Liver (tissue), 9 donors: ENCODE data around the gene IGF1R. TPM values are rescaled to one million over a fixed set of nuclear protein-coding genes. Genes with fewer than 3 reads are reported as not detected.

Source experiments
- DNase-seq: peaks from one replicate; pipeline ENCODE4 v3.0.0-alpha.2; 2017; ENCODE audit warnings: low spot score
- H3K27ac ChIP-seq, 2 donors: one replicate each; pipeline ENCODE4 v1.7.0; 2013; ENCODE audit warnings: inconsistent platforms in 2 of 2, low read length in 2 of 2, control low read depth in 1 of 2, low read depth in 1 of 2, mild to moderate bottlenecking in 1 of 2
- H3K27me3 ChIP-seq, 4 donors: one replicate each; pipeline versions ENCODE4 v1.6.1 to v1.7.0; 2013; ENCODE audit warnings: low read length in 3 of 4, inconsistent platforms in 1 of 4, mild to moderate bottlenecking in 1 of 4, moderate library complexity in 1 of 4; ENCODE audit not compliant: control insufficient read depth in 4 of 4, insufficient read depth in 4 of 4
- H3K36me3 ChIP-seq, 4 donors: one replicate each; pipeline versions ENCODE4 v1.6.1 to v1.7.0; 2013; ENCODE audit warnings: low read length in 3 of 4, mild to moderate bottlenecking in 3 of 4, low read depth in 1 of 4, moderate library complexity in 1 of 4; ENCODE audit not compliant: control insufficient read depth in 4 of 4, insufficient read depth in 3 of 4
- H3K4me1 ChIP-seq, 4 donors: one replicate each; pipeline versions ENCODE4 v1.6.1 to v1.7.0; 2013; ENCODE audit warnings: low read length in 3 of 4, mild to moderate bottlenecking in 3 of 4, moderate library complexity in 1 of 4; ENCODE audit not compliant: control insufficient read depth in 4 of 4, insufficient read depth in 4 of 4
- H3K4me3 ChIP-seq, 3 donors: one replicate each; pipeline versions ENCODE4 v1.6.1 to v1.7.0; 2013; ENCODE audit warnings: low read length in 3 of 3, control low read depth in 1 of 3, low read depth in 1 of 3, mild to moderate bottlenecking in 1 of 3
- H3K9ac ChIP-seq, 2 donors: one replicate each; pipeline ENCODE4 v1.7.0; 2013; ENCODE audit warnings: low read length in 2 of 2, mild to moderate bottlenecking in 2 of 2, moderate library complexity in 2 of 2, control low read depth in 1 of 2, low read depth in 1 of 2
- H3K9me3 ChIP-seq, 4 donors: one replicate each; pipeline versions ENCODE4 v1.6.1 to v1.7.0; 2013; ENCODE audit warnings: low read length in 3 of 4; ENCODE audit not compliant: control insufficient read depth in 4 of 4
- ATF3 ChIP-seq: IDR thresholded peaks from 2 replicates; pipeline ENCODE4 v1.6.1; 2016; ENCODE audit warnings: antibody characterized with exemption
- EGR1 ChIP-seq, 2 donors: IDR thresholded peaks; 2 replicates each; pipeline ENCODE4 v1.6.1; 2016 to 2018; ENCODE audit warnings: antibody characterized with exemption in 2 of 2, low read depth in 2 of 2
- FOXA1 ChIP-seq: IDR thresholded peaks from 2 replicates; pipeline ENCODE4 v1.6.1; 2016; ENCODE audit warnings: antibody characterized with exemption
- FOXA2 ChIP-seq: IDR thresholded peaks from 2 replicates; pipeline ENCODE4 v1.6.1; 2016; ENCODE audit warnings: antibody characterized with exemption
- GABPA ChIP-seq, 2 donors: IDR thresholded peaks in 1 of 2; conservative IDR thresholded peaks in 1 of 2; 2 replicates each; pipeline ENCODE4 v1.6.1; 2016; ENCODE audit warnings: antibody characterized with exemption in 2 of 2, mild to moderate bottlenecking in 1 of 2, moderate library complexity in 1 of 2
- HNF4A ChIP-seq, 2 donors: conservative IDR thresholded peaks; 2 replicates each; pipeline ENCODE4 v1.6.1; 2016; ENCODE audit warnings: antibody characterized with exemption in 2 of 2, mild to moderate bottlenecking in 2 of 2
- HNF4G ChIP-seq: IDR thresholded peaks from 2 replicates; pipeline ENCODE4 v1.6.1; 2016; ENCODE audit warnings: antibody characterized with exemption
- JUND ChIP-seq, 2 donors: IDR thresholded peaks; 2 replicates each; pipeline ENCODE4 v1.6.1; 2016; ENCODE audit warnings: antibody characterized with exemption in 2 of 2
- NR2F2 ChIP-seq: IDR thresholded peaks from 2 replicates; pipeline ENCODE4 v1.6.1; 2016; ENCODE audit warnings: antibody characterized with exemption
- RAD21 ChIP-seq, 2 donors: IDR thresholded peaks; 2 replicates each; pipeline ENCODE4 v1.6.1; 2016; ENCODE audit warnings: antibody characterized with exemption in 2 of 2, mild to moderate bottlenecking in 2 of 2
- REST ChIP-seq: IDR thresholded peaks from 2 replicates; pipeline ENCODE4 v1.6.1; 2016; ENCODE audit warnings: antibody characterized with exemption, mild to moderate bottlenecking
- RXRA ChIP-seq, 2 donors: IDR thresholded peaks; 2 replicates each; pipeline ENCODE4 v1.6.1; 2017 to 2018; ENCODE audit warnings: antibody characterized with exemption in 2 of 2, mild to moderate bottlenecking in 1 of 2
- SP1 ChIP-seq: IDR thresholded peaks from 2 replicates; pipeline ENCODE4 v1.6.1; 2018; ENCODE audit warnings: antibody characterized with exemption, mild to moderate bottlenecking
- TAF1 ChIP-seq: conservative IDR thresholded peaks from 2 replicates; pipeline ENCODE4 v1.6.1; 2016; ENCODE audit warnings: antibody characterized with exemption, mild to moderate bottlenecking
- WGBS: extraction: QIAGEN DNeasy Blood & Tissue Kit; methylation state at CpG from one replicate; pipeline ENCODE4 v1.1.7; 2013; 5-methylcytosine and 5-hydroxymethylcytosine counted together
- polyA plus RNA-seq, 2 donors: library from polyadenylated mRNA; stranded (reverse) in 1 of 2; unstranded in 1 of 2; fragments of 200-250 nt in 1 of 2; fragments of >200 nt in 1 of 2; fragmentation: Nextera tagmentation in 1 of 2; extraction: Ambion mirVana in 1 of 2; gene quantifications; one replicate each; pipeline versions ENCODE4 v1.2.1 to v1.2.3, GENCODE V29; 2013 to 2015
- total RNA-seq, 2 donors: library from RNA; depleted of rRNA; stranded (reverse); fragments of >200 nt; gene quantifications; one replicate each; pipeline ENCODE4 v1.2.3, GENCODE V29; 2014
- TF ChIP-seq, protein P1 (sequence below): IDR thresholded peaks from 2 replicates; pipeline ENCODE4 v1.6.1; 2016; ENCODE audit warnings: antibody characterized with exemption
- TF ChIP-seq, protein P2 (sequence below): fragments of 150-350 bp; IDR thresholded peaks from 2 replicates; pipeline ENCODE4 v1.5.1; 2017; ENCODE audit warnings: improper control_type of control experiment, low read depth, low read length; ENCODE audit not compliant: missing input control
- donor health status: healthy.
- donor health status: healthy.
- donor health status: healthy.
- donor health status: healthy.
- donor health status: healthy.

Gene IGF1R
- total and polyA plus RNA-seq, 4 donors, result 0.69 to 10.3 (median 3.2) TPM

- no peaks in the 10 kb centered on the region for H3K27me3 ChIP-seq
- no peak for DNase-seq
- H3K4me1 ChIP-seq, result no peaks in the 10 kb centered on the region
- H3K4me3 ChIP-seq, result no peak overlapping the region
- H3K9me3 ChIP-seq, result no peaks in the 10 kb centered on the region
- H3K27ac ChIP-seq, result no peak overlapping the region
- no peak overlapping the region for H3K9ac ChIP-seq
- H3K36me3 ChIP-seq, result no peaks in the 10 kb centered on the region
- 58% methylated on average over 6 of the region's 6 CpGs for whole genome bisulfite sequencing
- TF ChIP-seq, protein P1, sequence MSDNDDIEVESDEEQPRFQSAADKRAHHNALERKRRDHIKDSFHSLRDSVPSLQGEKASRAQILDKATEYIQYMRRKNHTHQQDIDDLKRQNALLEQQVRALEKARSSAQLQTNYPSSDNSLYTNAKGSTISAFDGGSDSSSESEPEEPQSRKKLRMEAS, result no peak
- no peak for TF ChIP-seq HNF4G
- no peak for TF ChIP-seq HNF4A (conservative IDR thresholded peaks at IDR 0.05)
- no peak for TF ChIP-seq RAD21 (IDR thresholded peaks at IDR 0.05)
- no peak for TF ChIP-seq JUND (IDR thresholded peaks at IDR 0.05)
- TF ChIP-seq RXRA (IDR thresholded peaks at IDR 0.05), result no peak
- no peak for TF ChIP-seq REST
- no peak for TF ChIP-seq ATF3
- no peak for TF ChIP-seq TAF1
- TF ChIP-seq, protein P2, sequence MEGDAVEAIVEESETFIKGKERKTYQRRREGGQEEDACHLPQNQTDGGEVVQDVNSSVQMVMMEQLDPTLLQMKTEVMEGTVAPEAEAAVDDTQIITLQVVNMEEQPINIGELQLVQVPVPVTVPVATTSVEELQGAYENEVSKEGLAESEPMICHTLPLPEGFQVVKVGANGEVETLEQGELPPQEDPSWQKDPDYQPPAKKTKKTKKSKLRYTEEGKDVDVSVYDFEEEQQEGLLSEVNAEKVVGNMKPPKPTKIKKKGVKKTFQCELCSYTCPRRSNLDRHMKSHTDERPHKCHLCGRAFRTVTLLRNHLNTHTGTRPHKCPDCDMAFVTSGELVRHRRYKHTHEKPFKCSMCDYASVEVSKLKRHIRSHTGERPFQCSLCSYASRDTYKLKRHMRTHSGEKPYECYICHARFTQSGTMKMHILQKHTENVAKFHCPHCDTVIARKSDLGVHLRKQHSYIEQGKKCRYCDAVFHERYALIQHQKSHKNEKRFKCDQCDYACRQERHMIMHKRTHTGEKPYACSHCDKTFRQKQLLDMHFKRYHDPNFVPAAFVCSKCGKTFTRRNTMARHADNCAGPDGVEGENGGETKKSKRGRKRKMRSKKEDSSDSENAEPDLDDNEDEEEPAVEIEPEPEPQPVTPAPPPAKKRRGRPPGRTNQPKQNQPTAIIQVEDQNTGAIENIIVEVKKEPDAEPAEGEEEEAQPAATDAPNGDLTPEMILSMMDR, result no peak
- no peak for TF ChIP-seq GABPA (IDR thresholded peaks at IDR 0.05 in 1 of 2, conservative IDR thresholded peaks at IDR 0.05 in 1 of 2)
- TF ChIP-seq FOXA1, result no peak
- no peak for TF ChIP-seq FOXA2
- no peak for TF ChIP-seq NR2F2
- no peak for TF ChIP-seq SP1
Measured at GRCh38 chr15:98906712-98907083, 258.4 kb downstream of the IGF1R start.

GRCh38 chr15:98907927-98908471 is 259.7 kb downstream of the IGF1R start:
- 88% methylated on average over 4 of the region's 4 CpGs for WGBS
- Histone ChIP-seq H3K36me3 (no peaks in the 10 kb centered on the region), H3K4me1 (no peaks in the 10 kb centered on the region), H3K9me3 (no peaks in the 10 kb centered on the region), H3K27me3 (no peaks in the 10 kb centered on the region), H3K4me3 (no peak overlapping the region), H3K27ac (no peak overlapping the region), H3K9ac (no peak overlapping the region)
- no peak for DNase-seq
- TF ChIP-seq HNF4A (conservative IDR thresholded peaks at IDR 0.05), result no peak
- no peak for TF ChIP-seq FOXA1
- no peak for TF ChIP-seq REST
- TF ChIP-seq, protein P2, result no peak
- TF ChIP-seq, protein P1, result no peak
- TF ChIP-seq EGR1 (IDR thresholded peaks at IDR 0.05; ENCODE audit: low read depth in 2 of 2), result no peak
